GM12801 (cell line): ENCODE data around the gene TRIM45.

Experiments used
- CTCF ChIP-seq: IDR thresholded peaks from one replicate; pipeline ENCODE4 v1.5.1; 2011; ENCODE audit warnings: control low read depth; ENCODE audit not compliant: insufficient read length; ENCODE audit errors: extremely low read depth

The TRIM45 gene

GRCh38 chr1:117107364-117107763, 14.2 kb downstream of the TRIM45 start:
- no peak for TF ChIP-seq CTCF

- no peak for TF ChIP-seq CTCF
These were observed 15.1 kb downstream of the TRIM45 start for GRCh38 chr1:117106478-117106877.

GRCh38 chr1:117105722-117106121, 15.8 kb downstream of the TRIM45 start:
- no peak for TF ChIP-seq CTCF

- no peak for TF ChIP-seq CTCF
These were observed 16.6 kb downstream of the TRIM45 start for GRCh38 chr1:117104986-117105385.

DNA sequence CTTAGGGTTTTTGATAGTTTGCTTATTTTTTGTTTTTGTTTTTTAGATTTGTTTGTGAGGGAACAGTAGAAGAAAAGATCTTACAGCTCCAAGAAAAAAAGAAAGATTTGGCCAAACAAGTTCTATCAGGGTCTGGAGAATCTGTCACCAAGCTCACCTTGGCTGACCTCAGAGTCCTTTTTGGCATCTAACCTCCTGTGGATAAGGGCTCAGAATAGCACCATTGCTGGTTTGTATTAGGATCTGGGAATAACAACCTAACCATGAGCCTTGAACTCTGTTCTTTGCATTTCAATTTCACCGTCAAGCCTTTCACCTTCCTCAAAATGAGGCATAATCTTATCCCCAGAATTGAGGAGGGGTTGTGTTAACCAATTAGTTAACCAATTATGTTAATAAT, 20.2 kb downstream of the TRIM45 start:
- TF ChIP-seq CTCF = no peak

DNA sequence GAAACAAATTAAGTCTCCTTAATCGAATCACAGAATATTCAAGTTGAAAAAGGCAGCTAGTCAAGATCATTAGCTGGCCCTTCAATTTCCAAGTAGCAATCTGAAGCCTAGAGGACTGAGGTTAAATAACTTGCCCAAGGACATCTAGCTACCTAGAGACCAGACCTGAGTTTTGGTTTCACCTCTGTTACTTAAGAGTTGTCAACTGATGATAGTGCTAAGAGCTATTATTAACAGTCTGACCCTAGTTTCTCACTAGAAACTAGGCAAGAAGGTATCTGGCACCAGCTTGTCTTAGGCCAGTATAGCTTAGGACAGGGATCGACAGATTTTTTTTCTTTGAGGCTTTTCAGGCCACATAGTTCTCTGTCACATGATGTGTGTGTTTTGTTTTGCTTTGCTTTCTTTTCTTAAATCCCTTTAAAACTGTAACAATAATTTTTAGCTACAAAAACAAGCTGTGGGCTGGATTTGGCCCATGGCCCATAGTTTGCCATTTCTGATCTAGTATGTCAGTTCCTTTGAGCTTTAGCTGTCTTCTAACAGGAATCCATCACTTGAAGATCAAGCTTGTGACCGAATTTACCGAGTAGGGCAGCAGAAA, 23.2 kb downstream of the TRIM45 start:
- TF ChIP-seq CTCF = no peak

- no peak for TF ChIP-seq CTCF
These were observed 24.1 kb downstream of the TRIM45 start for GRCh38 chr1:117097443-117097842.

- TF ChIP-seq CTCF = no peak
These were observed 24.6 kb downstream of the TRIM45 start for GRCh38 chr1:117096951-117097408.
